ENCODE data around the gene RELB.
"Not testable (repeated sequence)": the region's sequence is repeated elsewhere in the genome, so short reads cannot be mapped to it uniquely, and the experiment has no call there.

The RELB gene

DNA sequence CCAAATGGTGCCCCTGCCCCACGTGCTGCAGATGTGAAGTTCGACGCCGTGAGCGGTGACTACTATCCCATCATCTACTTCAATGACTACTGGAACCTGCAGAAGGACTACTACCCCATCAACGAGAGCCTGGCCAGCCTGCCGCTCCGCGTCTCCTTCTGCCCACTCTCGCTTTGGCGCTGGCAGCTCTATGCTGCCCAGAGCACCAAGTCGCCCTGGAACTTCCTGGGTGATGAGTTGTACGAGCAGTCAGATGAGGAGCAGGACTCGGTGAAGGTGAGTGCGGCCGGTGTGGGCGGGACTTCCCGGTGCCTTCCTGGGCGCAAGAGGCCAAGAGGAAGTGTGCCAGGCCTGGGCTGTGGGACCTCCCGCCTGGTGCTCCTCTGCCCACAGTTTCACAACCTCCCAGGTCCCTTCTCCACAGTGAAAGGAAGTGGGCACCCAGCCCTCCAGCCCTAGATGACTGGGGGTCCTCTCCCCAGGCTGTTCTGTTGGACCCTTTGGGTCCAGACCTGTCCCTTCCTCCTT is 14.1 kb upstream of the RELB start:
- no peak for DNase-seq (ENCODE audit: low read depth)

DNA sequence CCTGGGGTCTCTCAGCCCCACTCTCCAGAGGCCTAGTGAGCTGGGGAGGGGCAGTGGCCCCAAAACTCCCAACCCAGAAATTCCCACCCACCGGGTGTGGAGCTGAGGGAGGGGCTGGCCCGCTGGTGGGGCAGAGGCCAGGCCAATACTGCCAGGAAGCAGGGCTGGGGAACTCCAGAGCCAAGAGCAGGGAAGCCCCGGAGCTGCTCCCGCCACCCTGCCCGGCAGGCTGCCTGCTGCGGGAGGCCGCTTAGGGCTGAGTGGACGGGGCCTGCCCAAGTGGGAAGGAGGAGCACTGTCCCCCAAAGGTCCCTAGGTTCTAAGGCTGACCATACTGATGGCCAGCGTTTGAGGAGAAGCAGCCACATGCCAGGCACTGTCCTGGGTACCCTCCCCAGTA is 13.0 kb upstream of the RELB start:
- no peak for DNase-seq (ENCODE audit: low read depth)

DNA sequence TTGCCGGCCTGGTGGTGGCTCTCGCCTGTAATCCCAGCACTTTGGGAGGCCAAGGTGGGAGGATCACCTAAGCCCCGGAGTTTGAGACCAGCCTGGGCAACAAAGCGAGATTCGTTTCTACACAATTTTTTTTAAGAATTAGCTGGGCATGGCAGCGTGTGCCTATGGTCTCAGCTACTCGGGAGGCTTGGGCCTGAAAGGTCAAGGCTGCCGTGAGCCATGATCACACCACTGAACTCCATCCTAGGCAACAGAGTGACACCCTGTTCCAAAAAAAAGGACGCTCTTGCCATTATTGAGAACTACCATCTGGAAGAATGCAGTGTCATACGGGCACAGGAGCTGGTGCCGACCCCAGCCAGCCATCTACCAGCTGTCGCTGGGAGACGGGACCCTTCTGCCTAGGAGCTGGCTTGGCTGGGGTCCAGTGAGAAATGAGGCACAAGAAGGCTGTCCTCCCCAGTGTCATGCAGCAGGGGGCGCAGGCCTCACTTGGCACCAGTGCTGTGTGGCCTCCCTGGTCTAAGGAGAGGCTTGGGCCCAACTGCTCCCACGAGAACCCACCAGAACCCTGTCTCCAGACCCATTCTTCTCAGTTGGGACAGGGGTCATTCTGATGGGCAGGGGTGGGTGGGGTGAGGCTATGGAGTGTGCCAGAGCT is 12.2 kb upstream of the RELB start:
- peak; percentile 22 for DNase-seq (ENCODE audit: low read depth)

DNA sequence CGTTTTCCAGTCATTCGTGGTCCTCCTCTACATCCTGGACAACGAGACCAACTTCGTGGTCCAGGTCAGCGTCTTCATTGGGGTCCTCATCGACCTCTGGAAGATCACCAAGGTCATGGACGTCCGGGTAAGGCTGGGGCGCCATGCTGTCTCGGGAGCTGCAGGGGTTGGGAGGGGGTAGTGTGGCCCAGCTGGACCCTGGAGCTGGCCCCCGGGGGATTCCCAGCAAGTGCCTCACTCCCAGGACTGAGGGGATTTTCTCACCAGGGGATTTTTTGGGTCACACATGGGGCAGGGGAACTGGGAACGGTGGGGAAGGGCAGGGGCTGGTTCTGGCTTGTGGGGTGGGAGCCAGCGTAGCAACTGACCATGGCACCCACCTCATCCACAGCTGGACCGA is 10.8 kb upstream of the RELB start:
- DNase-seq (ENCODE audit: low read depth), result no peak

DNA sequence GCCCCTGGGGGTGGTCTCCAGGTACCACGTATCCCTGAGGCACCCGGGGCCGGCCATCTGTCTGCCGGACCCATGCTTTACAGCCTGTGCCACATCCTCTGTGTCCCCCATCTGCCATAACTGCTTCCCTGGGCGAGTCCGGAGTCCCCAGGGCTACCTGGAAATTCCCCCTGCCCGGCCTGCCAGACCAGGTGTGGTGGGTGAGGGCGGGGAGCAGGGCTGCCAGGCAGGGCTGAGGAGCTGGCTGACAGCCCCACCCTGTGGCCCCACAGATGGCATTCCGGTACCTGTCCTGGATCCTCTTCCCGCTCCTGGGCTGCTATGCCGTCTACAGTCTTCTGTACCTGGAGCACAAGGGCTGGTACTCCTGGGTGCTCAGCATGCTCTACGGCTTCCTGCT is 10.3 kb upstream of the RELB start:
- DNase-seq (ENCODE audit: low read depth), result no peak

DNA sequence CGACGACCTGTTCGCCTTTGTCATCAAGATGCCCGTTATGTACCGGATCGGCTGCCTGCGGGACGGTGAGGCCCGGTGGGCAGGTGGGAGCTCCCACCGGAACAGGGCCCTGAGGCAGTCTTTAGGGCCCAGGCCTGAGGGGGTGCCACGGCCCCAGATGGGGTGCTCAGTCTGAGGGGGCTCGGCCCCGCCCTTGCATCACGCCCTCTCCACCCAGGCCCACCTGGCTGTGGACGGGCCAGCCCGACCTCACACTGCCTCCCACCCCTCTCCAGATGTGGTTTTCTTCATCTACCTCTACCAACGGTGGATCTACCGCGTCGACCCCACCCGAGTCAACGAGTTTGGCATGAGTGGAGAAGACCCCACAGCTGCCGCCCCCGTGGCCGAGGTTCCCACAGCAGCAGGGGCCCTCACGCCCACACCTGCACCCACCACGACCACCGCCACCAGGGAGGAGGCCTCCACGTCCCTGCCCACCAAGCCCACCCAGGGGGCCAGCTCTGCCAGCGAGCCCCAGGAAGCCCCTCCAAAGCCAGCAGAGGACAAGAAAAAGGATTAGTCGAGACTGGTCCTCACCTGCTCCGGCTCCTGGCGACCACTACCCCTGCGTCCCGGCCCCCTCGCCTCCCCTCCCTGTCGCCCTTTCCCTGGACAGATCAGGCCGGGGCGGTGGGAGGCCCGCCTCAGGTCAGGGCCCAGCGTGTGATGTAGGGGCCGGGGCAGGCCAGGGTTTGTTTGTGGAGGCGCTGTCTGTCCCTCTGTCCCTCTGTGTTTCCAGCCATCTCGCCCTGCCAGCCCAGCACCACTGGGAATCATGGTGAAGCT is 8.7 kb upstream of the RELB start:
- DNase-seq (ENCODE audit: low read depth), result no peak

DNA sequence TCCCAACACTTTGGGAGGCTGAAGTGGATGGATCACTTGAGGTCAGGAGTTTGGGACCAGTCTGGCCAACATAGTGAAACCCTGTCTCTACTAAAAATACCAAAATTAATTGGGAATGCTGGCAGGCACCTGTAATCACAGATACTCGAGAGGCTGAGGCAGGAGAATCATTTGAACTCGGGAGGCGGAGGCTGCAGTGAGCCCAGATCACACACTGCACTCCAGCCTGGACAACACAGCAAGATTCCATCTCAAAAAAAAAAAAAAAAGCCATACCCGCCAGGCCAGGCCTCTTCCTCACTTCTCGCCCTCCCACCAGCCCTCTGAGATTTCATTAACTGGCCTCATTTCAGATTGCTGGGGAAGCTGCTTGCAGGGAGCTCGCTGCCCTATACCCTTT is 7.7 kb upstream of the RELB start:
- no peak for DNase-seq (ENCODE audit: low read depth)

DNA sequence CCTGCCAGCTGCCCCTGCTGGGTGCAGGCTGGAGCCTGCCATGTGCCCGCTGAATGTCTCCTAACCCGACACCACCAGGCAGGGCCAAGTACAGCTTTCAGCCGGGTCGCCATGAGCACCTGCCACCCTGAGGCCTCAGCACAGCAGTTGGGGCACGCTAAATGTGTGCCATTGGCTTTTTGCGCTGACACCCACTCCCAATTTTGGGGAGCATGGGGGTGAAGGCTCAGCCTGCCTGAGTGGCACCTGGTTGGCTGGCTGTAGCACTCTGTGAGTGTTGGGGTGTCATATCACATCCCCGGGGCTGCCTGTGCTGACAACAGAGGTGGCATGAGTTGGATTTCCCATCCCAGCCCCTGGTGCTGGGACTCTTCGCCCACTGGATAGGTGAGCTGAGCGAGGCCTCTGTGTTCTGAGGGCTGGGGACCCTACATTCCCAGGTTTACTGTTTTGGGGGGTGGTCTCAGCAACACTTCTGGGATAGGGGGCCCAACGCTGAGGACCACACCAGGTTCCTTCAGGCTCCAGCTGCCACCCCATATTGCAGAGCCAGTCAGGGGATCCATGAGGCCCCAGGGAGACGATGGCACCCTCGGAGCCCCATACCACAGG is 7.2 kb upstream of the RELB start:
- no peak for DNase-seq (ENCODE audit: low read depth)

DNA sequence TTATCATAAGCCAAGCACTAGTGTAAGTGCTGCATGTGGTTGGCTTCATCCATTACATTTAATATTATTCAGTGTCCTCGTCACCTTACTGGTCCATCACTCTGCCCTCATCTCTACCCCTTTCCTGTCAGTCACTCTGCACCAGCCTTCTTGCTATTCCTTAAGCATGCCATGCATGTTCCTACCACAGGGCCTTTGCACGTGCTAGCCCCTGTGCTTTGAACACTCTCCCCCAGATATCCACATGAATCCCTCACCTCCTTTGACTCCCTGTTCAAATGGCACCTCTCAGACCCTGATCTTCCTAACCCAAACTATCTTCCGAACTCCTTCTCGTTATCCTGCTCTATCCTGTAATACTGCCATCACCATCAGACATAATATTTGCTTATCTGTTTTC is 3.2 kb upstream of the RELB start:
- DNase-seq (ENCODE audit: low read depth), result no peak

DNA sequence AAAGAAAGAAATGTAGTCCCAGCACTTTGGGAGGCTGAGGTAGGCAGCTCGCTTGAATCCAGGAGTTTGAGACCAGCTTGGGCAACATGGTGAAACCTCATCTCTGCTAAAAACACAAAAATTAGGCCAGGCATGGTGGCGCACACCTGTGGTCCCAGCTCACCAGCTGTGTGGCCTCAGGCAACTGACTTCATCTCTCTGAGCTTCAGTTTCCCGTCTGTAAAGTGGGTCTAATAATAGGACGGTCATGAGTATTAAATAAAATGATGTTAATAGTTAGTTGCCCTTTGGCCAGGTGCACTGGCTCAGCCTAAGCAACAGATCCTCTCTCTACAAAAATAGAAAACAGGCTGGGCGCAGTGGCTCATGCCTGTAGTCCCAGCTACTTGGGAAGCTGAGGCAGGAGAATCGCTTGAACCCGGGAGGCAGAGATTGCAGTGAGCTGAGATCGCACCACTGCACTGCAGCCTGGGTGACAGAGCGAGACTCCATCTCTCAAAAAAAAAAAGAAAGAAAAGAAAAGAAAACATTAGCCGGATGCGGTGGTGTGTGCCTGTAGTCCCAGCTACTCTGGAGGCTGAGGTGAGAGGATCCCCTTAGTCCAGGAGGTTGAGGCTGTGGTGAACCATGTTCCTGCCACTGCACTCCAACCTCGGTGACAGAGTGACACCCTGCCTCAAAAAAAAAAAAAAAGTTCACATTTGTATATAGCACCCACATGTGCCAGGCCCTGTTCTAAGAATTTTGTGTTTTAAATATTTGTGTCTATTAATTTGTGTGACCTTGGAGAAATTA is 1.9 kb upstream of the RELB start:
- DNase-seq (ENCODE audit: low read depth), result not testable (repeated sequence)

DNA sequence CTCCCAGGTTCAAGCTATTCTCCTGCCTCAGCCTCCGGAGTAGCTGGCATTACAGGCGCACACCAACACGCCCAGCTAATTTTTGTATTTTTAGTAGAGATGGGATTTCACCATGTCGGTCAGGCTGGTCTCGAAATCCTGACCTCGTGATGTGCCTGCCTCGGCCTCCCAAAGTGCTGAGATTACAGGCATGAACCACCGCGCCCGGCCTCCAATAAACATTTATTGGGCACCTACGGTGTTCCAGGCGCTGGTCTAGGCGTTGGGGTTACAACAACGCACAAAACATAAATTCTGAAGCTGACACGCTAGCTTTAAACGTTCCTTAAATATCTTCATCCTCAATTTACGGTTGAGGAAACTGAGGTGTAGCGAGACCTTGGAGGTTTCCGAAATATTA is 599 bp upstream of the RELB start:
- not testable (repeated sequence) for DNase-seq (ENCODE audit: low read depth)

DNA sequence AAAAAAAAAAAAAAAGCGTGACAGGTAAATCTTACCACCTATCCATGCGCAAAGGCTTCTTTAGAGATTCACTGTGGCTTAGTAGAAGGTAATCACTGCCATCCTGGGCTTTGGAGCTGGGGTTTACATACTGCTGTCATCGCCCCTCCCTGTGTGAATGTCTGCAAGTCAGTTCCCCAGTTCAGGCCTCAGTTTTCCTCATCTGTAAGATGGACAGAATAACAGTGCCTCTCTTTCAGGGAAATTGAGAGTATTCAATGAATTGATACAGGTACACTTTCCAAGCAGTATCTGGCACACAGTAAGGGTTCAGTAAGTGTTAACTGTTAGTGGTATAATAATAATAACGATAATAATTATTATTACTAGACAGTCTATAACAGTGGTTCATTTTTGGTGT is 2.2 kb downstream of the RELB start:
- DNase-seq (ENCODE audit: low read depth), result no peak

DNA sequence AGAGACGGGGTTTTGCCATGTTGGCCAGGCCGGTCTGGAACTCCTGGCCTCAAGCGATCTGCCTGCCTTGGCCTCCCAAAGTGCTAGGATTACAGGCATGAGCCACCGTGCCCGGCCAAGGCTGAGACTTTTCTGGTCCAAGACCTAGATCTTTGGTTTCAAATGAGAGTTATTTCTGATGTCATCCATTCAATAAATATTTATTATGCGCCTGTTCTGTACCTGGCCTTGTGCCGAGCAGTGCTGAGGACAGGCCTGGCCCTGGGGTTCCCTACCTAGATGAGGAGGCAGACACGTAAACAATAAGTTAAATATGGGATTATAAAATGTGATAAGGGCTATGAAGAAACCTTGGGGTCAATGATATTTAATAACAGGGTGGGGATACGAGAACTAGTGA is 4.5 kb downstream of the RELB start:
- no peak for DNase-seq (ENCODE audit: low read depth)

DNA sequence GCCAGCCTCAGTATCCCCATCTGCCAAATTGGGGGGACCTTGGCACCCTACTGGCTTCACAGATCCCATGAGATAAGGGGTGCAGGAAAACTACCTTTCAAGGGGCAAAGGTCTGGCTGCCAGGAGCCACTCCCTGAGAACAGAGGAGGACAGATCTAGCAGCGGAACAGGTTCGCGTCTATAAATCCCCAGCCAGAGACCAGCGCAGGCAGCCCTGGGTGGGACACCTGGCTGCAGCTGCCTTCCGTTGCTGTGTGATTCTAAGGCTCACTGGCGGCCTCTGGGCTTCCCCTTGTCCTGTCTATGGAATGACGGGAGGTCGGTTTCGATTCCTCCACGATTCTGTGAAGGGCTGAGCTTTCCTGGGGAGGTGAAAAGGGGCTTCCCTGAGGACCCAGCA is 7.3 kb downstream of the RELB start:
- DNase-seq (ENCODE audit: low read depth), result no peak

DNA sequence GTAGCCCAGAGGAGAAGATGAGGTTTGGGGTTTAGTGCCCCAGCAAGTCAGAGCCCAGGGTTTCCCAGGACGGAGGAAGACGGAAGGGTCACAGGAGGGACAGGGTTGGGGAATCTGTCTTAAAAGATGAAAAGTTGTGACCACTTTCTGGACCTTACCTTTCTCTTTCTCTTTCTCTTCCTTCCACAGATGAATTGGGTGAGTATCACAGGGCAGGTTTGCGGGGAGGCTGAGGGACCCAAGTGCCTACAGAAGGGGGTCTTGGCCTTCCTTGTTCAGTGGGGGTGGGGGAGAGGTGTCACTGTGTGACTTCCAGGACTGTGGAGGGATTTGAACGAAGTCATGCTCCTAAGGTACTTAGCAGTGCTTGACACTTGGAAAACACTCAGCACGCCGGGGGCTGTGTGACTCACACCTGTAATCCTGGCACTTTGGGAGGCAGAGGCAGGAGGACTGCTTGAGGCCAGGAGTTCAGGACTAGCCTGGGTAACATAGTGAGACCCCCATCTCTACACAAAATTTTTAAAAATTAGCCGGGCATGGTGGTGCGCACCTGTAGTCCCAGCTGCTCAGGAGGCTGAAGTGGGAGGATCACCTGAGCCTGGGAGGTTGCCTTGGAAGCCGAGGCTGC is 8.5 kb downstream of the RELB start:
- DNase-seq (ENCODE audit: low read depth), result no peak

DNA sequence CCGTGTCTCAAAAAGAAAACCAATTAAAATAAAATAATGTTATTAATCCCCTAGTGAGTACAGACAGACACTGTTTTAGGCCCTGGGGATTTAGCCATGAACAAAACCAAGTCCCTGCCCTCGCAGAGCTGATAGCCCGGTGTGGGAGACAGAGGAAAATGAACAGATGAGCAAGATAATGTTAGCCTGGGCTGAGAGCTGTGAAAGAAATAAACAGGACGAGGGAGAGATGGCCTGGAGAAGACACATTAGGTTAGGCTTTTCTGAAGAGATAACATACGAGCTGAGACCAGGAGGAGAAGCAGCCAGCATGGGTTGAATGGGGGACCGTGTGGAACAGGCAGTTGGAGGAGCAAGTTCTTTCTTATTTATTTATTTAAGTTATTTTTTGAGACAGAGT is 9.0 kb downstream of the RELB start:
- no peak for DNase-seq (ENCODE audit: low read depth)

DNA sequence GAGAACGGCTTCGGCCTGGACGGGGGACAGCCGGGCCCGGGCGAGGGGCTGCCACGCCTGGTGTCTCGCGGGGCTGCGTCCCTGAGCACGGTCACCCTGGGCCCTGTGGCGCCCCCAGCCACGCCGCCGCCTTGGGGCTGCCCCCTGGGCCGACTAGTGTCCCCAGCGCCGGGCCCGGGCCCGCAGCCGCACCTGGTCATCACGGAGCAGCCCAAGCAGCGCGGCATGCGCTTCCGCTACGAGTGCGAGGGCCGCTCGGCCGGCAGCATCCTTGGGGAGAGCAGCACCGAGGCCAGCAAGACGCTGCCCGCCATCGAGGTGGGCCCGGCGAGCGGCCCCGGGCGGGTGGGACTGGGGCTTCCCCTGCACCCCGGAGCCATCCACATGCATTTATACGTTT is 10.7 kb downstream of the RELB start:
- no peak for DNase-seq (ENCODE audit: low read depth)

DNA sequence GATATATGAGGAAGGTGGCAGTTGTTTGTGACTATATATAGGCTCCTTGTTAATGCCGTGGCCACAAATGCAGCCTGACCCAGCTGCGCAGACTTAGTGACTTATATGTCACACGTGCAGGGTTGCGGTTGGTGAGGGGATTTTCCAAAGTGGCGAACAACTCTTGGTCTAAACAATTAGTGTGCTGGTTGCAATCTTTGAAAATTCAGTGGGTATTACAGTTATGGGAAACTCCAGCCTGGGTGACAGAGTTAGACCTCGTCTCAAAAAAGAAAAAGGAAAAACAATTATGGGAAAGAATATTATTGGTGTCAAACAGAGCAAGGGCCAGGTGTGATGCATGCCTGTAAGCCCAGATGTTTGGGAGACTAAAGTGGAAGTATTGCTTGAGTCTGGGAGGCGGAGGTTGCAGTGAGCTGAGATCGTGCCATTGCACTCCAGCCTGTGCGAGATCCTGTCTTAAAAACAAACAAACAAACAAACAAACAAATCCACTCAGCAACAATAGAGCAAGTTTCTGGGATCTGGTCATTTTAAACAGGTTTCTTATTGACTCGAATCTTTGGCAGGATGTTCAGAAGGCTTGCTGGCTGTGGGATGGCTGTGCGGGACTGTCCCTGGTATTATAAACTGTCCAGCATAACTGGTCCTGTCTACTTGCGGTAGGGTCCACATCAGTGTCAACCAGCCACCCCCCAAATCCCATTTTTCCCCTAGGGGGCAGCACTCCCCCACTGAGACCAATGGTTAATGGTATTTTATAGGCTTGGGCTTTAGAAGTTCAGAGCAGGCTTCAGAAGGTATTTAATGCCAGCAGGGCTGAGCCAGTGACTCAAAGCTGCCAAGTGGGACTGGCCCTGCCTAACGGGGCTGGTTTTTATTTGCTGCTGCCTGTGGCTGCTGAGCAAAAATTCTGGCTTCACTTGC is 15.4 kb downstream of the RELB start:
- peak; percentile 34 for DNase-seq (ENCODE audit: low read depth)

DNA sequence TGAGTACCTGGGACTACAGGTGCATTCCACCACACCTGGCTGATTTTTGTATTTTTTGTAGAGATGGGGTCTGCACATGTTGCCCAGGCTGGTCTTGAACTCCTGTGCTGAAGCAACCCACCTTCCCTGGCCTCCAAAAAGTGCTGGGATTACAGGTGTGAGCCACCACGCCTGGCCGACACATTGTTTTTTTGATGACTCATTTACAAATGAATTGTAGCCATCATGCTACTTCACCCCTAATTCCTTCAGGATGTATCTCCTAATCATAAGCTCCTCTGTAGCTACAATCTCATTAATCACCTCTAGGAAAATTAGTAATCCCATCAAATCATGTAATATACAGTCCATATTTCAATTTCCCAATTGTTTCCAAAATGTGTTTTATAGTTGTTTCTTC is 17.9 kb downstream of the RELB start:
- DNase-seq (ENCODE audit: low read depth), result no peak

DNA sequence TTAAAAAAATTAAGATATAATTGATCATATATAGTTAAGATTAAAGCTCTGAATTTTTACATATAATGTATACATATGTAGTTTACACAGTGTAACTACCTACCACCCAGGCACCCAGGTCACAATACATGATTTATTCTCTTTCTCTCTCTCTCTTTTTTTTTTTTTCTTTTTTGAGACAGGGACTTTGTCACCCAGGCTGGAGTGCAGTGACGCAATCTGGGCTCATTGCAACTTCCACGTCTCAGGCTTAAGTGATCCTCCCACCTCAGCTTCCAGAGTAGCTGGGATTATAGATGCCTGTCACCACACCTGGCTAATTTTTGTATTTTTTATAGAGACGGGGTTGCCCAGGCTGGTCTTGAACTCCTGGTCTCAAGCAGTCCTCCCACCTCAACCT is 18.8 kb downstream of the RELB start:
- DNase-seq (ENCODE audit: low read depth), result no peak

DNA sequence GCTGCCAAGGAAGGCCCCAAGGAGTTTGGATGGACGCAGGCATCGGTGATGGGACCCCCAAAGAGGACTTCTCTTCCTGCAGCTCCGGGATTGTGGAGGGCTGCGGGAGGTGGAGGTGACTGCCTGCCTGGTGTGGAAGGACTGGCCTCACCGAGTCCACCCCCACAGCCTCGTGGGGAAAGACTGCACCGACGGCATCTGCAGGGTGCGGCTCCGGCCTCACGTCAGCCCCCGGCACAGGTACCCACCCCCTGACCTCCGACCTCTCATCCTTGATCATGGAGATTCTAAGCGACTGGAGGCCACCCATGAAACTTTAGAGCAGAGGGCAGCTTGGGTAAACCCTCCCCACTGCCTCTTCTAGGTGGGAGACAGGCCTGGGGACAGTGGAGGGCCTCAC is 20.7 kb downstream of the RELB start:
- DNase-seq (ENCODE audit: low read depth), result no peak

Measured in CMK (cell line).